K562 (cell line): ENCODE data around the gene RNF114. TPM values are rescaled to one million over a fixed set of nuclear protein-coding genes. Genes with fewer than 3 reads are reported as not detected.

Experiments used
- ATAC-seq: fragments of 200-7000 bp; cut with Tn5 transposase; 3 replicates; pipeline ENCODE4 v1.9.1; 2020; ENCODE audit warnings: moderate library complexity
- BruUV-seq: library from RNA; stranded (reverse); fragments of 400-500 nt; replicated peaks from 2 replicates; lab custom pipeline; 2021; lab: Mats Ljungman, UMichigan
- CTCF ChIA-PET: fragments of 300-600 bp; formaldehyde crosslinking; extraction: SDS; loops from one replicate; lab custom pipeline; 2021; ENCODE audit warnings: low intra/inter-chr PET ratio; lab: Yijun Ruan, JAX
- POLR2A ChIA-PET: fragments of 300-600, 350-650 bp; sonication (Branson Sonifier 250); formaldehyde crosslinking; extraction: SDS; loops from one replicate; lab custom pipeline; 2021; ENCODE audit warnings: antibody characterized with exemption, inconsistent platforms; lab: Yijun Ruan, JAX
- DNase-seq, 4 experiments: peaks; one replicate each; pipeline versions ENCODE4 v3.0.0 to v3.0.0-alpha.2; 2011 to 2018; ENCODE audit warnings: low spot score in 3 of 4, mixed read lengths in 3 of 4; ENCODE audit errors: extremely low read depth in 1 of 4
- FAIRE-seq: peaks from 2 replicates; lab custom pipeline; 2011; peaks lifted over from hg19 to GRCh38; lab: Jason Lieb, UNC
- H2AFZ ChIP-seq: 2 replicates; pipeline ENCODE4 v1.6.0; 2011; ENCODE audit warnings: low read depth, low read length, control low read depth, inconsistent platforms
- H3K27ac ChIP-seq: fragments of 200-600 bp; 3 replicates; pipeline ENCODE4 v1.8.0; 2011; ENCODE audit warnings: low read depth, mild to moderate bottlenecking, control low read depth, inconsistent platforms, low read length, moderate library complexity, mixed read lengths; ENCODE audit errors: extremely low read depth
- H3K27me3 ChIP-seq, 2 experiments: fragments of 300-600 bp in 1 of 2; 2 replicates in 1 of 2; 3 replicates in 1 of 2; pipeline versions ENCODE4 v1.6.0 to v1.8.0; 2011; ENCODE audit warnings: inconsistent platforms in 2 of 2, low read length in 2 of 2, mild to moderate bottlenecking in 1 of 2, mixed read lengths in 1 of 2, moderate library complexity in 1 of 2; ENCODE audit not compliant: control insufficient read depth in 2 of 2, insufficient read depth in 2 of 2
- H3K36me3 ChIP-seq: fragments of 300-600 bp; 3 replicates; pipeline ENCODE4 v1.8.0; 2011; ENCODE audit warnings: mild to moderate bottlenecking, low read length, inconsistent platforms; ENCODE audit not compliant: control insufficient read depth, insufficient read depth
- H3K4me1 ChIP-seq, 2 experiments: fragments of 200-600 bp in 1 of 2; replicated peaks in 1 of 2; 2 replicates in 1 of 2; 3 replicates in 1 of 2; pipeline versions ENCODE4 v1.5.1 to v1.8.0; 2011; ENCODE audit warnings: inconsistent platforms in 2 of 2, low read length in 2 of 2, mild to moderate bottlenecking in 1 of 2, mixed read lengths in 1 of 2, moderate library complexity in 1 of 2; ENCODE audit not compliant: control insufficient read depth in 2 of 2, insufficient read depth in 2 of 2
- H3K4me2 ChIP-seq: 2 replicates; pipeline ENCODE4 v1.6.1; 2011; ENCODE audit warnings: low read length, control low read depth, inconsistent platforms, mixed read lengths; ENCODE audit not compliant: insufficient read depth
- H3K4me3 ChIP-seq: fragments of 200-600 bp; sonication (generic), shearing (Covaris generic); 2 replicates; pipeline ENCODE4 v1.5.1; 2016; ENCODE audit warnings: control low read depth, inconsistent platforms
- H3K79me2 ChIP-seq: fragments of 200-600 bp; 3 replicates; pipeline ENCODE4 v1.8.0; 2011; ENCODE audit warnings: low read length, inconsistent platforms; ENCODE audit not compliant: control insufficient read depth, insufficient read depth
- H3K9ac ChIP-seq, 2 experiments: 2 replicates each; pipeline versions ENCODE4 v1.6.0 to v1.6.1; 2011; ENCODE audit warnings: low read depth in 2 of 2, low read length in 2 of 2, control low read depth in 1 of 2, inconsistent platforms in 1 of 2, mild to moderate bottlenecking in 1 of 2, mixed read lengths in 1 of 2; ENCODE audit not compliant: insufficient read depth in 1 of 2
- H3K9me1 ChIP-seq: one replicate; pipeline ENCODE4 v1.6.0; 2011; ENCODE audit warnings: inconsistent platforms, mild to moderate bottlenecking, low read length, moderate library complexity; ENCODE audit not compliant: control insufficient read depth, insufficient read depth
- H3K9me3 ChIP-seq: replicated peaks from 2 replicates; pipeline ENCODE4 v1.5.1; 2011; ENCODE audit warnings: low read depth, low read length, inconsistent platforms; ENCODE audit not compliant: control insufficient read depth, insufficient read depth
- H4K20me1 ChIP-seq: replicated peaks from 2 replicates; pipeline ENCODE4 v1.6.1; 2011; ENCODE audit warnings: low read length, inconsistent platforms, mixed read lengths; ENCODE audit not compliant: control insufficient read depth, insufficient read depth
- ATF3 ChIP-seq, 2 experiments: fragments of 450-650 bp in 1 of 2; sonication (generic) in 1 of 2; formaldehyde crosslinking in 1 of 2; IDR thresholded peaks in 1 of 2; conservative IDR thresholded peaks in 1 of 2; 2 replicates each; pipeline versions ENCODE4 v1.6.1 to v1.8.1; 2016 to 2023; ENCODE audit warnings: mild to moderate bottlenecking in 2 of 2, moderate library complexity in 2 of 2, inconsistent platforms in 1 of 2, missing genetic modification reagents in 1 of 2
- GATA2 ChIP-seq: sonication (generic); formaldehyde crosslinking; IDR thresholded peaks from 2 replicates; pipeline ENCODE4 v1.4.0; 2020; ENCODE audit warnings: mild to moderate bottlenecking, missing genetic modification reagents
- MTA1 ChIP-seq: fragments of 450-650 bp; IDR thresholded peaks from 2 replicates; pipeline ENCODE4 v1.6.1; 2017; ENCODE audit warnings: borderline replicate concordance
- NUFIP1 ChIP-seq: fragments of 450-650 bp; IDR thresholded peaks from 2 replicates; pipeline ENCODE4 v1.6.1; 2018; ENCODE audit not compliant: partially characterized antibody
- ZNF184 ChIP-seq: sonication (generic); formaldehyde crosslinking; IDR thresholded peaks from 2 replicates; pipeline ENCODE4 v1.5.0; 2020; ENCODE audit warnings: missing genetic modification reagents
- ZNF609 ChIP-seq: sonication (generic); formaldehyde crosslinking; IDR thresholded peaks from 2 replicates; pipeline ENCODE4 v1.8.1; 2023; ENCODE audit warnings: missing genetic modification reagents, mild to moderate bottlenecking, borderline replicate concordance
- ZNF707 ChIP-seq: fragments of 250-450 bp; sonication (Bioruptor Pico); conservative IDR thresholded peaks from 2 replicates; pipeline ENCODE4 v1.8.0; 2022; ENCODE audit warnings: inconsistent platforms, mild to moderate bottlenecking, moderate library complexity
- WGBS: fragments of 100-300 bp; shearing (Covaris generic); methylation state at CpG from one replicate; pipeline ENCODE4 v1.1.6; 2016; ENCODE audit warnings: low coverage, mixed read lengths; ENCODE audit not compliant: insufficient coverage; ENCODE audit errors: missing lambda C conversion rate; 5-methylcytosine and 5-hydroxymethylcytosine counted together
- in situ Hi-C: fragments of 300-500 bp; cut with MboI; formaldehyde crosslinking; loops from 4 replicates; pipeline ENCODE4 v1.15.0; 2018; ENCODE audit warnings: inconsistent platforms, mixed read lengths
- intact Hi-C: fragments of 100-400 bp; cut with micrococcal nuclease; formaldehyde crosslinking; loops from 2 replicates; pipeline ENCODE4 v1.14.2; 2022
- polyA plus RNA-seq, 8 experiments: library from polyadenylated mRNA; depleted of rRNA in 4 of 8; stranded (reverse) in 5 of 8; unstranded in 3 of 8; fragments of >200 nt; fragmentation: Nextera tagmentation in 2 of 8; fragmentation: Illumina TruSeq in 1 of 8; extraction: Ambion mirVana in 2 of 8; extraction: Trizol in 1 of 8; gene quantifications; 2 replicates each; pipeline versions ENCODE4 v1.2.1 to v1.2.3, GENCODE V29; 2011 to 2014; ENCODE audit warnings: inconsistent platforms in 1 of 8, missing spikeins in 1 of 8
- total RNA-seq, 7 experiments: library from RNA; depleted of rRNA in 6 of 7; stranded (reverse); fragments of >200 nt in 6 of 7; fragmentation: Illumina TruSeq in 2 of 7; extraction: Trizol in 2 of 7; gene quantifications; 2 replicates each; pipeline versions ENCODE4 v1.2.1 to v1.2.3, GENCODE V29; 2011 to 2021; ENCODE audit warnings: low replicate concordance in 1 of 7

The RNF114 gene
- total and polyA plus RNA-seq, 9 of the 15 experiments (the other 6 are each of a cell fraction or from before 2014, with no cell fraction given) = 38.6 to 111 (median 62.6) TPM

- Histone ChIP-seq H3K4me2 (no peak overlapping the region), H3K27ac (no peak overlapping the region), H3K9me3 (no peaks in the 10 kb centered on the region), H3K4me1 (no peaks in the 10 kb centered on the region; a peak in 2 of 5 replicates), H3K79me2 (no peaks in the 10 kb centered on the region), H3K9ac (no peak overlapping the region), H3K9me1 (no peaks in the 10 kb centered on the region), H2AFZ (no peak overlapping the region), H3K4me3 (no peak overlapping the region), H3K27me3 (no peaks in the 10 kb centered on the region), H3K36me3 (no peaks in the 10 kb centered on the region), H4K20me1 (no peaks in the 10 kb centered on the region)
- no peak for TF ChIP-seq NUFIP1
- ChIA-PET POLR2A (interaction anchor here (0.7 kb wide), 1 partner anchor 234 kb away, joined by 3 read pairs; no protein-coding TSS in a partner anchor), CTCF (no interaction called here)
- no TSS peak for BruUV-seq
- in situ Hi-C loops = no loop called here
- intact Hi-C loops = no loop called here
- DNase-seq (no peak), ATAC-seq (no peak), FAIRE-seq (no peak)
- 68% methylated on average over 4 of the region's 4 CpGs for WGBS
Measured at GRCh38 chr20:49924247-49924646, 11.9 kb upstream of the RNF114 start.

GRCh38 chr20:49925901-49926454, 10.2 kb upstream of the RNF114 start:
- Histone ChIP-seq H3K9me3 (no peaks in the 10 kb centered on the region), H3K27ac (0 out of 3 replicates have a peak overlapping the region, but pooled peaks have one; percentile 1), H3K27me3 (no peaks in the 10 kb centered on the region), H2AFZ (peak overlapping the region; percentile 2; the same call in 1 of the 2 replicates), H3K36me3 (no peaks in the 10 kb centered on the region), H3K79me2 (no peaks in the 10 kb centered on the region), H4K20me1 (no peaks in the 10 kb centered on the region), H3K4me2 (no peak overlapping the region), H3K4me1 (no peaks in the 10 kb centered on the region; a peak in 2 of 5 replicates), H3K9ac (no peak overlapping the region), H3K9me1 (no peaks in the 10 kb centered on the region), H3K4me3 (no peak overlapping the region)
- ATAC-seq = peak; percentile 40; the same call in 1 of the 3 replicates
- no peak for FAIRE-seq
- WGBS = 17% methylated on average over 2 of the region's 2 CpGs
- in situ Hi-C loops (no loop called here), intact Hi-C loops (no loop called here)
- ChIA-PET POLR2A (interaction anchor here (0.6 kb wide), 1 partner anchor 168 kb away, joined by 3 read pairs; no protein-coding TSS in a partner anchor), CTCF (no interaction called here)
- DNase-seq = peak in 1 of 4 experiments; percentile 36
- BruUV-seq = no TSS peak
- TF ChIP-seq ZNF609 (CRISPR knock-in tag) (no peak), ATF3 (IDR thresholded peaks at IDR 0.05) (no peak), ATF3 (CRISPR knock-in tag; conservative IDR thresholded peaks at IDR 0.05) (no peak), GATA2 (no peak), ZNF707 (CRISPR knock-in tag) (no peak), MTA1 (no peak), ZNF184 (no peak)
